Hematopoietic multipotent progenitor cell treated with erythropoietin and hydrocortisone succinate and interleukin-3 and kit ligand, for 6 days (in vitro differentiated cells): ENCODE results near the gene MFN1.
"Not testable (repeated sequence)": the region's sequence is repeated elsewhere in the genome, so short reads cannot be mapped to it uniquely, and the experiment has no call there.

Experiments used
- DNase-seq: peaks from one replicate; pipeline ENCODE4 v3.0.0-alpha.2; 2015

The MFN1 gene

DNA sequence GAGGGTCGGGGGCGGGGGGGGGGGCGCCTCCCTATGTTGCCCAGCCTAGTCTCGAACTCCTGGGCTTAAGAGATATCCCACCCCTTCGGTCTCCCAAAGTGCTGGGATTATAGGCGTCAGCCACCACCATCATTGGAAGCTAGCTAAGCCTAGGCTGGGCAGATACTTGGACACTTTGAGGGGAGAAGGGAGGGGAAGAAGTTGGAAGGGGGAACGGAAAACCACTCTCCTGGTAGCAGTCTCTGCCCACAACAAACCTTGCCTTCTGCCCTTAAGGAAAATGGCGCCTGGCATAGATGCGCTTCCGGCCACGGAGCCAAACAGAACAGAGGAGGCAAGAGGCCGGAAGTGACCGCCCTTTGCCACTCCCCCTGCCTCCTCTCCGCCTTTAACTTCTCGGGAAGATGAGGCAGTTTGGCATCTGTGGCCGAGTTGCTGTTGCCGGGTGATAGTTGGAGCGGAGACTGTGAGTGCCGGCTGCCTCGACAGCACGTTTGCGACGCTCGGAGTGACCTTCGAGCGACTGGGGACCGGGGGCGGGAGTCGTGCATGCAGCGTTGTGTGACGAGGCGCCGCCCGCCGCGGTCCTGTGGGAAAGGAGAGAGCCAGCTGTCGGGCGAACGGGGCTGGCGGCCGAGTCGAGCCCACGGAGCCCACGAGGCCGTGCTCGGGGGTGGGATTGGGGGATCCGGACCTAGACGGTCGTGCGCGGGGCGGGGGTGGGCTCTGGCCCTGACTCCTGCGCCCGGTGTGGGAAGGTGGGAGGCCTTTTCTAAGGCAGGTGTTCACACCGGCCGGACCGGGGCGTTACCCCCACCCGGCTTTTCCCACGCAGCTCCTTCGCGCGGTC lies at the start of gene MFN1:
Gene MFN1 (plus strand): TSS at position 365 of the 850 bp plus-strand sequence. CDS start 1,143 bp downstream, outside the sequence.
- peak; percentile 98 for DNase-seq

- DNase-seq: no peak
These were observed 49.4 kb upstream of the MFN1 start for GRCh38 chr3:179297971-179298725.

DNA sequence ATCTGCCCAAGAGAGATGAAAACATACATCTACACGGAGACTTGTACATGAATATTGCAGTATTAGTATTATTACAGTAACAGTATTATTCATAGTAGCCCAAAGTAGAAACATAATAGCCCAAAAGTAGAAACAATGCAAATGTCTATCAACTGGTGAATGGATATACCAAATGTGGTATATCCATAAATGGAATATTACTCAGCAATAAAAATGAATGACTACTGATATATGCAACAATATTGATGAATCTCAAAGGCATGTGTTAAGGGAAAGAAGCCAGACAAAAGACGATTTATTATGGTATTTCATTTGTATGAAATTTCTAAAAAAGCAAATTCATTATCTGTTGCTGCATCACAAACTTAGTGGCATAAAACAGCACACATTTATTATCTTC lies 48.2 kb upstream of the MFN1 start:
- DNase-seq: no peak

GRCh38 chr3:179299999-179300613 lies 47.4 kb upstream of the MFN1 start:
- DNase-seq: no peak

GRCh38 chr3:179301645-179302044 lies 45.9 kb upstream of the MFN1 start:
- DNase-seq: peak; percentile 71

- no peak for DNase-seq
These were observed 45.4 kb upstream of the MFN1 start for GRCh38 chr3:179302111-179302510.

DNA sequence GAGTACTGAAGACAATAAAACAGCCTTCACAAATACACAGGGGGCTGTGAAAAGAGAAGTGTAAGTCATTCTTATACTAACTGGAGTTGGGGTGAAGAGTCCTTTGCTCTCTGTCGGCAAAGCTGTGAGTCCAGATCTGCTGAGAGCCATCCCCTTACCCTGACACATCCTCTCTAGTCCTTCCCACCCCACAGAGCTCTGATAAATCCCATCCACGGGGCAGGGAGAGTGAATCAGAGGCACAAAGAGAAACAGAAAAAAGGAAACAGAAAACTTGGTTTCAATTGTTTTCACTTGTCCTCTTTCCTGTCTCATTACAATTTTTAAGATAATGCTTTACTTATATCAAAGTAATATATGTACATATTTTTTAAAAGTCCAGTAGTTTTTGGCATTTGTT lies 42.9 kb upstream of the MFN1 start:
- DNase-seq: no peak

- not testable (repeated sequence) for DNase-seq
These were observed 40.1 kb upstream of the MFN1 start for GRCh38 chr3:179307362-179307761.

DNA sequence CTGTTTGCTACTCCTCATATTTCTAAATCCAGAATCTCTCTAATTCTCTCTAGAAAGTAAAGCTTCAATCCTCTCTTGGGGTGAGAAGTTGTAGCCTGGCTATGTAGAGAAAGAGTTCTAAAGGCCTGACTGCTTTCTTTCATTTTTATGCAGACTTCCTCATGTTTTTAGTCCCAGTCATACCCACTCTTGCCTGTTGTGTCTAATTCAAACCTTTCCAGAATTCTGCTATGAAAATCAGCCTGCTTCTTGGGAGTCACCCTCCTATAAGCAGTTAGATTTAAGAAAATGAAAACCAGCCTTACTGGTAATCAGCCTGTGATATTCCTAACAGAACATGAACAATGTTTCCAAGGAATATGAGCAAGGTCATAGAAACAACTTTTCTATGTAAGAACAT lies 39.5 kb upstream of the MFN1 start:
- DNase-seq: no peak

- DNase-seq: no peak
These were observed 38.1 kb upstream of the MFN1 start for GRCh38 chr3:179309225-179310078.

GRCh38 chr3:179318876-179319275 lies 28.6 kb upstream of the MFN1 start:
- DNase-seq: no peak

DNA sequence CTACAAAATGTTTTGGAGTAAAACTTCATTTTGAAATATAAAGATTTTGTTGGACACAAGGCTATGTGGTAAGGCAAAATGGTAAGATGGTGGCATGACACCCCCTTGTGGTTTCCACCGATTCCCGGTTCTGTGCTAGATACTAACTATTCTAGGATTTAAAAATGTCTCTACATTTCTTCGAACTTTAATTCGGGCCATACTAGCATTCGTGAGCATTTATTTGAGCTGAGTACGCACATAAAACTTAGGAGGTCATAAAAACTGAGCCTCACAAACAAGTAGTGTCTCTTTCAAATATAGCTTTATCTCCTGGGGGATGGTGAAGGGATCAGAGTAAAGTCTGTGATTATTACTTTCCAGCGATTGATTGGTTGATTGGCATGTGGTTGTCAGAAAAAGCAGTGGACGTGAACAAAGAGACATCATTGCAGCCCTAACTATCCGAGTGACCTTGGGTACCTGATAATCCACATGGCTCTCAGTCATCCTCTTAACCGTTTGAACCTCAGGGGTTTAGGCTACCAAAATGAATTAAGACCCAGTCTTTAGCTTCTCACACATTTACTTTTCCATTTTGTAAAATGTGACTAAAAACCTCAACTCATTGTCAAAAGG lies 25.7 kb upstream of the MFN1 start:
- peak; percentile 72 for DNase-seq

GRCh38 chr3:179322286-179323196 lies 25.0 kb upstream of the MFN1 start, which contains the start of gene ZNF639:
Gene ZNF639, plus strand, starts transcription at chr3:179323031. Its CDS starts 5,263 bp downstream, at chr3:179328294.
- peak; percentile 91 for DNase-seq

GRCh38 chr3:179323197-179324110 lies 24.1 kb upstream of the MFN1 start:
- DNase-seq: peak; percentile 78

- DNase-seq: peak; percentile 62
These were observed 23.2 kb upstream of the MFN1 start for GRCh38 chr3:179324270-179324754.

DNA sequence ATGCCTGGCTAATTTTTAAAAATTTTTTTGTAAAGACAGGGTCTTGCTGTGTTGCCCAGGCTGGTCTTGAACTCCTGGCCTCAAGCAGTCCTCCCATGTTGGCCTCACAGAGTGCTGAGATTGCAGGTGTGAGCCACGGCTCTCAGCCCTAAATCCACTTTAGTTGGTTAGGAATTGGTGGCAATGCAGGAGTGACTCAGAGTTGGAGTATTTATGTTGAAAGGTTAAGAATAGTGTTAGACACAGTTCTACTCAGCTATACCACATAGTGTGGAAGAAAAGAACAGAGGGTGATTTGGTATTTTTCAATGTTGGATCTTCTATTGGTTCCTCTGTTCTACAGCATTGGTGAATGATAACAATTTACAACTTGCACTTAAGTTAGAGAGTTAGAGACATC lies 17.1 kb upstream of the MFN1 start:
- no peak for DNase-seq

DNA sequence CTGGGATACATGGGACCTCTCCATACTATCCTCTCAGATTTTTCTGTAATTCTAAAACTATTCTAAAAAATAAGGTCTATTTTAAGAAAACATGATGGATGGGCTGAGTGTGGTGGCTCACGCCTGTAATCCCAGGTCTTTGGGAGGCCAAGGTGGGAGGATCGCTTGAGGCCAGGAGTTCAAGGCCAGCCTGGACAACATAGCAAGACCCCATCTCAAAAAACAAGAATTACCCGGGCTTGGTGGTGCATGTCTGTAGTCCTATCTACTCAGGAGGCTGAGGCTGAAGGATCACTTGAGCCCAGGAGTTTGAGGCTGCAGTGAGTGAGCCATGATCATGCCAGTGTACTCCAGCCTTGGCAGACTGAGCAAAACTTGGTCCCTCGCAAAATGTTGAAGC lies 15.3 kb upstream of the MFN1 start:
- no peak for DNase-seq

GRCh38 chr3:179333084-179333483 lies 14.4 kb upstream of the MFN1 start:
- no peak for DNase-seq

DNA sequence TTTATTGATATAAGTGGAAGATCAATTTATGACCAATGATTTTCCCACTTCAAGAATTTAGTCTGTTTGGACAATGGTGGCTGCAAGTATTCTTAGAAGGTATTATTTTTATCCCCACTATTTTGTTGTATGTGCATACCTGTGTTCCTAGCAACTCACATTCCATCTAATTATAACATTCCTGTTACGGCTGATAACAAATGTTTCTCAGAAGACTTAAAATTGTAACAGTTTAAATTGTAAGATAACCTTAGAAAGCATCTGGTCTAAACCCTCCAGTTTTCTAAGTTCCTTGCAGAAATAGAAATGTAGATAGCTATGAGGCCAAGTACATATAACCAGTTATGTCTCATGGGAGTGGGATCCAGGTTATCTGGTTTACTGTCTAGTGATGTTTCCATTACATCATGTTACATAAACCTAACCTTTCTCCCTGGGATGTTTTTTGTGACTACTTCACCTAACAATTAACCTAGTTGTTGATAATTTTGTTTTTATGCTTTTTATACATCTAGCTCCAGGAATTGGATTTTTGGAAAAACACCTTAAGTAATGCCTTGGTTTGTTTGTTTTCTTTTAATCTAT lies 11.1 kb upstream of the MFN1 start:
- no peak for DNase-seq
